NCI-H748 treated with DMSO at 0.1 percent for 48 hours (cell line): ENCODE results near the gene TCP10L.
"Not testable (repeated sequence)": the region's sequence is repeated elsewhere in the genome, so short reads cannot be mapped to it uniquely, and the experiment has no call there.

Experiments used
- DNase-seq: peaks from one replicate; lab custom pipeline; 2025; lab: John Stamatoyannopoulos, UW

The TCP10L gene

DNA sequence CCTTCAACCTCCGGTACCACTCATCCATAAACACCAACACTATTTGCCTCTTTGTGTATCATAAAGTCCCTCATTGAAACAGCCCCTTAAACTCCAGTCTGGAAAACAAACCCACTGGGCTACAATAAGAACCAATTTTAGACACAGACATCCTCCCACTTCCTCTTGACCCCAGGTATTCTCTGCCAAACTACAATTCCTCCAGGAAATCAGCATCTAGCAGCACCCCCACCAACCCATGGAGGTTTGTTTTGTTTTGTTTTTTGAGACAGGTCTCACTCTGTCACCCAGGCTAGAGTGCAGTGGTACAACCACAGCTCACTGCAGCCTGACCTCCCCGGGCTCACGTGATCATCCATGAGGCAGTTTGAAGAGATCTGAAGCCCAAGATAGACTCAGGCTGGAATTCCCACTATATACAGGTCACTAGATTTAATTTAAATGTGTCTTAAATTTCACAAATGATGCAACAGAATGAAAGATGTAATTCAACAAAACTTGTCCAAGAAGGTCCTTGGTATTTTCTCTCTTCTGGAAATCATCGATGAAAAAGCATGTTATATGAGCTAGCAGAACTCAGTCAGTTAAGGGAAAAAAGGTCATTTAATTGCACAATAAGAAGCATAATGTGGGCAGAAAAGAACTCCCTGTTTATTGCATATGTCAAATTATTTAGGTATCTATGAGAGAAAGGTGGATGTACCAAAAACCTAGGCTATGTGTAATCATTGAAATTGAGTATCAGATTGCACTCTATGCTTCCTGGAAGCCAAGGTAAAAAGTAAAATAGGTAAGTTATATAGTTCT lies 30.3 kb downstream of the TCP10L start:
- DNase-seq = no peak

DNA sequence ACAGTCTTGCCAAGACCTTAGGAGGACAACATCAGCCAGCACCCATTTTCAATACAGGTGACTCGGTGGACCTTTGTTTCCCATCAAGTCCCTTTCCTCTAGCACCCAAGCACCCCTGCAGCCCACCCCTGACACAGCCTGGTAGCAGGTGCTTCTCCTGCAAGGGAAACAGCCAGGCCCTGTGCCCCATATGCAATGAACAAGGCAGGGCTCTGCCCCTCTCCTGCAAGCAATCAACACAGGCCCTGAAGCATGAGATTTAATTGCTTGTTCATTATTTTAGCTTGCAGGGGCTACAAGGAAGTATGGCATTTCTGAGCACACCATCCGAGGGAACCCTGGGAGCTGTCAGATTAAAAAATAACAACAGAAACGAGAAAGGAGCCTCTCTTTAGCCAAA lies 35.4 kb downstream of the TCP10L start:
- no peak for DNase-seq

DNA sequence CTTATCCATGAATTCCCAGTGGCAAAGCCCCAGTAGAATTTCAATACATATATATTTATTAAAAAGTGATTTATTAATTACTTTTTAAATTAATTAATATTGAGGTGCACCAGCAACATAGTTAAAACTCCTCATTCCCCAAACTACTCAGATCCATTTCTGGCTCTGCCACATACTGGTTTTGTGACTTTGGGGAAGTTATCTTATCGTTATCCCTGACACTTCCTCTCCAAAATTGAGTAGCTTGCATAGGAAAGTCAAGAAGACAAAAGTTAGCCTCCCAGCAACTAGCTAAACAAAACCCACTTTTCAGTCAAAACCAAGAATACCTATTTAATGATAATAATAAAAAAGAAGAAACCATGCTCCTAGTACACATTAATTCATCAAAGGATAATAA lies 35.9 kb downstream of the TCP10L start:
- DNase-seq = no peak

DNA sequence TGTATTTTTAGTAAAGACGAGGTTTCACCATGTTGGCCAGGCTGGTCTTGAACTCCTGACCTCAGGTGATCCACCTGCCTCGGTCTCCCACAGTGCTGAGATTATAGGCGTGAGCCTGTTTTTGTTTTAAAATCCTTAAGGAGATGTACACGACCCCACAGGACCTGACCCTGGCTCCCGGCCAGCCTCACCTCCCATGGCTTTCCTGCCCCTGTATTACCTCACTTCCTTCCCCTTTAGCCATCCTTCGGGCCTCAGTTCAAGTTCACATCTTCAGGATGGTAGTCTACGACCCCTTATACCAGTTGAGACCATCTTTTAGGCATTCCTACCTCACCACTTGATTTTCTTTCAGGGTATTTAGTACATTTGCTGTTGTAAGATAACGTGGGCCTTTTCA lies 36.3 kb downstream of the TCP10L start:
- DNase-seq = no peak

DNA sequence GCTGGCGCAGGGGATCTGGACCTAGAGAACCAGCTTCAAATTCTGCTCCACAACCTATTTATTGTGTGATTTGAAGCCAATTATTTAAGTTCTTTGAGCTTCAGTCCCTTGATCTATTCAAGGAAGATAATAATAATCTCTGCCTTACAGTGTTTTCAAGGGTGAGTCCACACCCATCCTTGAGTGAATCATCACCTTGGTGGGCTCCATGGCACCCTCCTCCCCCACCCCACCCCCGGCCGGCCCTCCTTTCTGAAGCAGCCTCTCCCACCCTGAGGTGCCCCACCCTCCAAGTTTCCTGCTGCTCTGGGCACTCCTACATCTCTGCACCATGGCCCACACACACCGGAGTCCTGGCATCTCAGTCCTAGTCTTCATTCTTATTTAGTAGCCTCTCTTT lies 38.3 kb downstream of the TCP10L start:
- no peak for DNase-seq

DNA sequence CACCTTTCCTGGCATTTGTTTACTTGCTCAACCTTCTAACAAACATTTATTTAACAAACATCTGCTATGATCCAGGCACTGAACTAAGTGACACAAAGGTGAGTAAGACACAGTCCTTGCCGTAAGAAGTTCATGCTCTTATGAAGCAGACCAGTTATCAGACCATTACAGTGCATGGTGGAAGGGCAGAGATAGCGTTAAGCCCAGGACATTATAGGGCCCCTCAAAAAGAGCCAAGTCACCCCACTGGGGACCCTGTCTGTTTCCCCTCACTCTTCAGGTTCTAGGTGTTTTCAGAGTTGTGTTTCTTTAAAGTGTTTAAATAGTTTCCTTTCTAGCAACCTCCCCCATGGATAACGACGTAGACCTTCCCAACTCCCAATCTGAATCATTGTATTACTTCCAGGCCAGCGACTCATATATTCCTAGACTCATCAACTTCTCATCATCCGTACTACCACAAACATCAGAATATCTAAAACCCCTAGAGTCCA lies 39.3 kb downstream of the TCP10L start:
- no peak for DNase-seq

DNA sequence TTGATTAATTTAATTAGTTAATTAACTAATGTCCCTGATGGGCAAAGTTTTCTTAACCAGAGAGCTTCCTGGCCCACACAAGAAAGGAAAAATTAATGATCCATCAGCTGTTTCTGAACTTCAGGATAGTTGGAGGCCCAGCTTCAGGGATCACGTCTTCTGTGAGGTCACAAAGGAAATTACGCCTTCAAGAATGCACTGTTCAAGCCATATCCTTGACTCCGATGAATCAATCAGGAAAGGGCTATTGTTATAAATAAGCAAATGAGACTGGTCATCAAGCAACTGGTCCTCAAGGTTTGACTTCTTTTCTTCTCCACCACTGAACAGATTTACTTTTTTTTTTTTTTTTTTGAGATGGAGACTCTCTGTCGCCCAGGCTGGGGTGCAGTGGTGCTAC lies 40.6 kb downstream of the TCP10L start:
- no peak for DNase-seq

DNA sequence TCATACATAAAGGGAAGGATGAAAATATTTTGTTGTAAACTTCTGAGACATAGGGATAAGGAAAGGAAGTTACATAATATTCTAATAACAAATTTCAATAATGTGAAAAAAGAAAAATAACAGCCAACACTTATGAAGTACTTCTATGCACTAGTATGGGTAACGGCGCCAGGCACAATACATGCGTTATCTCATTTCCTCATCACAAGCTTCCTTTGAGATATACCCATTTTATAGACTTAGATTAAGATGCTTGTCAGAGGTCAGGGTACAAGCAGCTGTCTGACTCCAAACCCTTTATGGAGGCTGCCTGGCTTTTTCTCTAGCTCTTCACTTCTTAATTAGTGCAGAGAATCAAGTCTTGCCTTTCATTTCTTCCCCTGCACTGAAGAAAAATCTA lies 41.3 kb downstream of the TCP10L start:
- DNase-seq = no peak

DNA sequence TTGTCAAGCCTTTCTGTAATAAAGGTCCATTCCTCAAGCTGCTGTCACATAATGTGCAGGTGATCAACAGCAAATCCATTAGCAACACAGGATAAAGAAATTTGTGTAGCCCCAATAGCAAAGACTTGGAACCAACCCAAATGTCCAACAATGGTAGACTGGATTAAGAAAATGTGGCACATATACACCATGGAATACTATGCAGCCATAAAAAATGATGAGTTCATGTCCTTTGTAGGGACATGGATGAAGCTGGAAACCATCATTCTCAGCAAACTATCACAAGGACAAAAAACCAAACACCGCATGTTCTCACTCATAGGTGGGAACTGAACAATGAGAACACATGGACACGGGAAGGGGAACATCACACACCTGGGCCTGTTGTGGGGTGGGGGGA lies 42.3 kb downstream of the TCP10L start:
- DNase-seq = not testable (repeated sequence)

DNA sequence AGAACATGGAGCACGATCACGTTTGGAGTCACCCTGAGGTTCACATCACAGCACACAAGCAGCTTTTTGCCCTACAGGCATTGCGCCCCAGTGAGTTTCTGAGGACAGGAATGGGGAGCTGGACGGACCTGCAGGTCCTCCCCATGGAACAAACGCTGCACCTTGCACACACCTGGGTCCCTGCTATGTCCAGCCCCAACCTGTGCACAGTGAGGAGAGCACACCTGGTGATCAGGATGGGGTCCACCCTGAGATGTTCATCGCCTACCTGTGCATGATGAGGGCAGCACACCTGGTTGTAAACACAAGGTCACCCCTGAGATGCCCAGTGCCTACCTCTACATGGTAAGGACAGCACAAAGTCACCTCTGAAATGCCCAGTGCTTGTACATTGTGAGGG lies 45.9 kb downstream of the TCP10L start:
- DNase-seq = no peak

DNA sequence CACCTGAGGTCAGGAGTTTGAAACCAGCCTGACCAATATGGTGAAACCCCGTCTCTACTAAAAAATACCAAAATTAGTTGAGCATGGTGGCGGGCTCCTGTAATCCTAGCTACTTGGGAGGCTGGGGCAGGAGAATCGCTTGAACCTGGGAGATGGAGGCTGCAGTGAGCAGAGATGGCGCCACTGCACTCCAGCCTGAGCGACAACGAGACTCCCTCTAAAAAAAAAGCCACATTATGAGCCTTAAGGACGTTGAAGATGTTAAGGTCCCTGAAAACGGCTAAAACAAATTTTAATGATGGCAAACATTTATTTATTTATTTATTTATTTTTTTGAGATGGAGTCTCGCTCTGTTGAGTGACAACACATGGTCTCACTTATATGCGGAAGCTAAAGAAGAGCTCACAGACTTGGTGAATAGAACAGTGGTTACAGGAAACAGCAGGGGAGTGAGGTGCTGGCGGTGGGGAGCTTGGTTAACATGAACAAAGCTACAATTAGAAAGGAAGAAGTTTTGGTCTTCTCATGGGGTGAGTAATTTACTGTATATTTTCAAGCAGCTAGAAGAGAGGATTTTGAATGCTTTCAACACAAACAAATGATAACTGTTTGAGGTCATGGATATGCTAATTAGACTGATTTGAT lies 47.1 kb downstream of the TCP10L start:
- no peak for DNase-seq

DNA sequence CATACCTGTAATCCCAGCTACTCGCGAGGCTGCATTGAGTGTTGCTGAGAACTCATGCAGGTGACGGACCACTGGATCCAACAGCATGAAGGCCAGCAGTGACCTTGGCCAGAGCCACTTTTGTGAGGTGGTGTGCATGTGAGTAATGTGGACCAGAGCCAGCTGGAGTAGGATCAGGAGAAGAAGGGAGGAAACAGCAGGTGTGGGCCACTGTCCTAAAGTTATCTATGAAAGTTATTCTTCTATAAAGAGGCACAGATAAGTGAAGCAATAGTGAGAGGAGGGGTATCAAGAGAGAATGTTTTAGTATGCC lies 47.8 kb downstream of the TCP10L start:
- DNase-seq = no peak

DNA sequence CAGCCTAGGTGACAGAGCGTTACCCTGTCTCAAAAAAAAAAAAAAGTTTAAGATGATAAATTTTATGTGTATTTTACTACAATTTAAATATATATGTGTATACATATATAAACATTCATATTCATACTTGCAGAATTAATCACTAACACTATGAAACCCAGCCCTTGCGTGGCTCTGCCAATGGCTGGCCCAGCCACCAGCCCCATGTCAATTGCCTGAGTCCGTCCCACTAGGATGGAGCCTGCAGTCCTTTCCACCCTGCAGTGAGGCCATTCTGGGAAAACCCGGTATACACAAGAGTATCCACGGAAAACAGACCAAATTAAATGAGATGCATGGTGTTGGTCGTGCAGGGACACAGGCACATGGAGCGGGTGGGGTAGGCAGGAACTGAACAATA lies 49.7 kb downstream of the TCP10L start:
- DNase-seq = no peak

DNA sequence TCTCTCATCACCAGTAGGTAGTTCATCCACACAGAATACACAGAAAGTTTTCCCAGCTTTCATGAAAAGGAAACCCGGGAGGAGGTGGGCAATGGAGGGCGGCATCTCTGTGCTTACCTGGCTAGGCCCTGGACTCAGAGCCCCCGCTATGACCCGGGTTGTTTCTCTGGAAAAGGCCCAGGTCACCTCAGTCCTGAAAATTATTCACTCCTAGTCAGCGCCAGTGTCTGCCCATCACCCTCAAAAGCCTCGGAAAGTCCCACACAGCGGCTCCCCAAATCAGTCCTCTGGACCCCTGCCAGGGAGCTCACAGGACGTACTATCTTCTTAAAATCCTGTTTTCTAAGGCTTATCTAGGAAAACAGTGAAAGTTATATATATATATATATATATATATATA lies 51.2 kb downstream of the TCP10L start:
- no peak for DNase-seq

DNA sequence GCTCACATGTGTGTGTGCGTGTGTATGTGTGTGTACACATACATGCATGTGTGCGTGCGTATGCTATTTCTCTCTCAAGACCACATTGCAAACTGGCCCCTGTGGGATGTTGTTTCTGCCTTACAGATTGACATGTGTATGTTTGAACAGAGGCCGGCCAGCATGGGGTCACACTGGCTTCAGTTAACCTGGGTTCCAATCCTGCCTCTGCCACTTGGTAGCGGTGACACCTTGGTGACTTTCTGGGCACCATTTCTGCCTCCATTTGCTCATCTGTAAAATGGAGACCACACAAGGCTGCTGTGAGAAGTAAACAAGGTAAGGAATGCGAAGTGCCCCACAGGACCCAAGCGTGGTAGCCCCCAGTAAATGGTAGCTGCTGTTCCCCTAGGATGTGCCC lies 51.7 kb downstream of the TCP10L start:
- no peak for DNase-seq

DNA sequence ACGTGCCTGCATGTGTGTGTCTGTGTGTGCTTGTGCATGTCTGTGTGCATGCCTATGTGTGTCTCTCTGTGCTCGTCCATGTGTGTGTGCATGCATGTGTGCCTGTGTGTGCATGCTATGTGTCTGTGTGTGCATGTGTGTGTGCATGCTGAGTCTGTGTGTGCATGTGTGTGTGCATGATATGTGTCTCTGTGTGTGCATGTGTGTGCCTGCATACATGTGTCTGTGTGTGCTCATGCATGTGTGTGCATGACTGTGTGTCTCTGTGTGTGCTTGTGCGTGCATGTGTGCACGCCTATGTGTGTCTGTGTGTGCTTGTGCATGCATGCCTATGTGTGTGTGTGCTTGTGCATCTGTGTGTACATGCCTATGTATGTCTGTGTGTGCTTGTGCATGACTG lies 52.3 kb downstream of the TCP10L start:
- no peak for DNase-seq

DNA sequence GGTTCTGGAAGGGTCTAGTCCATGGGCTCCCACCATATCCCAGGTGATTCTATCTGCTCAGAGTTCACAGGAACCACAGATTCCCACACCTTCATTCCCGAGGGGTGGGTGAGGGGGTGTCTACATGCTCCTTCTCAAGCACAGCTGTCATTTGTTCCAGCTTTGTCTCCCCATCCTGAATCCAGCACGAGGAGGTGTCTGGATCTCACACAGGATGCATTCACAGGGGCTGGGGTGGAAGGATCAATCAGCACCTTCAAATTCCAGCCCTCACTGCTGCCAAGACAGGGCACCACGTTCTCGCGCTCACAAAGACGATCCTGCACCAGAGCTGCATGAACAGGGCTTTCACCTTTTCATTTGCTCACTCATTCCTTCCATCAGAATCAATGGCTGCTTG lies 52.7 kb downstream of the TCP10L start:
- no peak for DNase-seq

DNA sequence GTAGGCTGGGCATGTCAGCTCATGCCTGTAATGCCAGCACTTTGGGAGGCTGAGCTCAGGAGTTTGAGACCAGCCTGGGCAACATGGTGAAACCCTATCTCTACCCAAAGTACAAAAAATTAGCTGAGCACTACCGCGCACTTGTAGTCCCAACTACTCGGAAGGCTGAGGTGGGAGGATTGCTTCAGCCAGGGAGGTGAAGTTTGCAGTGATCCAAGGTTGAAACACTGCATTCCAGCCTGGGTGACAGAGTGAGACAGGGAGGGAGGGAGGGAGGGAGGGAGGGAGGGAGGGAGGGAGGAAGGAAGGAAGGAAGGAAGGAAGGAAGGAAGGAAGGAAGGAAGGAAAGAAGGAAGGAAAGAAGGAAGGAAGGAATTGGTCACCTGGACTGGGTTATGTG lies 53.8 kb downstream of the TCP10L start:
- not testable (repeated sequence) for DNase-seq

DNA sequence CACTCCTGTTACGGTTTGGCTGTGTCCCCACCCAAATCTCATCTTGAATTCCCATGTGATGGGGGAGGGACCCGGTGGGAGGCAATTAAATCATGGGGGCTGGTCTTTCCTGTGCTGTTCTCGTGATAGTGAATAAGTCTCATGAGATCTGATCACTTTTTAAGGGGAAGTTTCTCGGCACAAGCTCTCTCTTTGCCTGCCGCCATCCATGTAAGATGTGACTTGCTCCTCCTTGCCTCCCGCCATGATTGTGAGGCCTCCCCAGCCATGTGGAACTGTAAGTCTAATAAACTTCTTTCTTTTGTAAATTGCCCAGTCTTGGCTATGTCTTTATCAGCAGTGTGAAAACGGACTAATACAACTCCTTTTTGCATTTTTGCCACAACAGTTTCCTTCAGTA lies 54.5 kb downstream of the TCP10L start:
- DNase-seq = not testable (repeated sequence)

DNA sequence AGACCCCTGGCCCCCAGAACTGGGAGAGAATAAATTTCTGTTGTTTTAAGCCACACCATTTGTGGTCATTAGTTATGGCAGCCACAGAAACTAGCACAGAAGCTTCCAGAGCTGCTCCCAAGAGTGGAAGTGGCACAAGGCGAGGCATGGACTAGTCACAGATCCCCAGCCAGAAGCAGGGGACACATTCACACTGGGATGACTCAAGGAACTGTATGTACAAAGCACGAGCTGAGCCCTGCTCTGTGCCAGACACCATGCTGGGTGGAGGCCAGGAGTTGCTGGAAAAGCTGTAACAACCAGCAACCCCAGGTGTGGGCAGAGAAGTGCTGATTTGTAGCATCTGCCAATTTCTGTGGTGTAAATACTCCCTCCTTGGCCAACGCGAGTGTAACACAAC lies 55.6 kb downstream of the TCP10L start:
- no peak for DNase-seq

DNA sequence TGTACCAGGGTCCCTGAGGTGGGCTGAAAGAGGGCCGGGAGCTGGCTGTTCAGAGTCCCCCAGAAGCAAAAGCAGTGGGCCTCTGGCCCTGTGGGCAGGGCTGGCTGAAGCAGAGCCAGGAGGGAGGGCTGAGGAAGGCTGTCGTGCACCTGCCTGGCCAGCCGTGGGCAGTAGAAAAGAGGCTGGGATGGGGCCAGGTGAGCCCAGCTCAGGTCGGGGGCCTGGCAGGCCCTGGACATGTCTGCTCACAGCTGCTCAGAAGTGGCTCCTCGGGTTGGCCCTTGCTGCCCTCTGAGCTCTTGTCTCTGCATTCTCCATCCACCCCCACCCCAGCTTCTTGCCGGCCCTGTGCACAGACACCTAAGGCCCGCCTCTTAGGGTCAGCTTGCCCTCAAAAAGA lies 60.0 kb downstream of the TCP10L start:
- DNase-seq = no peak

DNA sequence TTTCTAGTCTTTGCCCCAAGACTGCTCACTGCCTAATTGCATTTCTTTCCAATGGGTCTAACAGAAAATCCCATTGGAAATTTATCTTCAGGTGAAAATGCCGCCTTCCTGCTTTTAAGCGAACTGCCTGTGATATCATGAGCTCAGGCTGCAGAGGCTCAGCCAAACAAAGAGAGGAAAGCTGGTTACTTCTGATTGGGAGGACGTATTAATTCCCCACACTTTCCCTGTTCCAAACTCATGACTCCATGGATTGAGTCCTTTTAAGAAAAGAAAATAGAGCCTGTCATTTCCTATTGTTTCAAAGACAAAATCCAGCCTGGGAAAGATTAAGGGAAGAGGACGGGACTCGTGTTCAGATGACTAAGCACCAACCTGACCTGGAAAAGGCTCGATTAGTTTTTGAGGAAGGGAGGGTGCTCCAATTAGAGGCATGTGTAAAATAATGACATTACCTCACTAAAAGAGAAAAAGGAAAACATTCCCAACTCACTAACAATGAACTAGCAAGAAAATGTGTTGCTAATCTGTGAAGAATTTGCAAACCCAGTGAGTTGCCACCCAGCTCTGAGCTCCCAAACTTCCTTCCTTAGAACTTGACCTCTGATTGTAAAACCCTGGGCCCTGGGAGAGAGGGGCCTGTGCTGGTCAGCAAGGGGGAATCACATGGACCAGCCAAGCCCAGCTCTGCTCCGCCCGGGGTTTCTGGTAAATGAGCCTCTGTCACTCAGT lies 61.2 kb downstream of the TCP10L start:
- no peak for DNase-seq
